Measurements from ENCODE around the gene EMB. TPM values are rescaled to one million over a fixed set of nuclear protein-coding genes. Genes with fewer than 3 reads are reported as not detected.
A peak's percentile ranks its signal among the peaks of the same experiment; 100 is the strongest.
"Not testable (repeated sequence)": the region's sequence is repeated elsewhere in the genome, so short reads cannot be mapped to it uniquely, and the experiment has no call there.

The EMB gene
- total and polyA plus RNA-seq, 2 experiments from 2014 or later, result 8.0 to 9.8 TPM

DNA sequence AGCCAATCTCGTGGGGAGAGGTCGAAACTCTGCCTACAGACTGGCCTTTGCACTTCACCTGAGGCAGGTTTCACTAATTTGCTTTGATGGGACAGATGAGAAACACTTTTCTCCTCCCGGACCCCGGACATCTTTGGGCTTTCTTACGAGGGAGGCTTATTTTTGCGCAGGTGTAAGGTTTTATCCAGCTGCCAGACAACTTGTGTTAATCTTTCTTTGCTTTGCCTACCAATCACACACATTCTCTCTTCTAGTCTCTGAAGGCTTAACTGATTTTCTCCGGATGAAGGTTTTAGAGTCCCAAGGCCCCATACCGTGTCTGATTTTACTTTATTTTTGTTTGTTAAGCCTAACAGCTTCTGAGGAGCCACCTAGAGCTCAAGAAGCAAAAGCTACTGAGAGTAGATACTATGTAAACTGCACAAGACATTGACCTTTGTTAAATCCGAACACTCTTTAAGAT, 436 bp upstream of the EMB start:
- no peaks in the 10 kb centered on the region for H3K79me2 ChIP-seq
- H3K9me2 ChIP-seq (replicated peaks; ENCODE audit: insufficient read depth), result no peaks in the 10 kb centered on the region
- H3K4me1 ChIP-seq (ENCODE audit: insufficient read depth), result no peaks in the 10 kb centered on the region
- peak overlapping the region; percentile 91 for H3K4me2 ChIP-seq
- H2AFZ ChIP-seq, result peak overlapping the region; percentile 99
- H4K20me1 ChIP-seq (ENCODE audit: insufficient read depth, poor library complexity, severe bottlenecking), result no peaks in the 10 kb centered on the region
- no peak for DNase-seq (ENCODE audit: low spot score)
- H3K27ac ChIP-seq, result peak overlapping the region; percentile 38
- peak overlapping the region; percentile 79 for H3K4me3 ChIP-seq
- TF ChIP-seq, protein P1, sequence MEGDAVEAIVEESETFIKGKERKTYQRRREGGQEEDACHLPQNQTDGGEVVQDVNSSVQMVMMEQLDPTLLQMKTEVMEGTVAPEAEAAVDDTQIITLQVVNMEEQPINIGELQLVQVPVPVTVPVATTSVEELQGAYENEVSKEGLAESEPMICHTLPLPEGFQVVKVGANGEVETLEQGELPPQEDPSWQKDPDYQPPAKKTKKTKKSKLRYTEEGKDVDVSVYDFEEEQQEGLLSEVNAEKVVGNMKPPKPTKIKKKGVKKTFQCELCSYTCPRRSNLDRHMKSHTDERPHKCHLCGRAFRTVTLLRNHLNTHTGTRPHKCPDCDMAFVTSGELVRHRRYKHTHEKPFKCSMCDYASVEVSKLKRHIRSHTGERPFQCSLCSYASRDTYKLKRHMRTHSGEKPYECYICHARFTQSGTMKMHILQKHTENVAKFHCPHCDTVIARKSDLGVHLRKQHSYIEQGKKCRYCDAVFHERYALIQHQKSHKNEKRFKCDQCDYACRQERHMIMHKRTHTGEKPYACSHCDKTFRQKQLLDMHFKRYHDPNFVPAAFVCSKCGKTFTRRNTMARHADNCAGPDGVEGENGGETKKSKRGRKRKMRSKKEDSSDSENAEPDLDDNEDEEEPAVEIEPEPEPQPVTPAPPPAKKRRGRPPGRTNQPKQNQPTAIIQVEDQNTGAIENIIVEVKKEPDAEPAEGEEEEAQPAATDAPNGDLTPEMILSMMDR (IDR thresholded peaks at IDR 0.05; ENCODE audit: poor library complexity), result no peak
- TF ChIP-seq EZH2 (IDR thresholded peaks at IDR 0.05; ENCODE audit: borderline replicate concordance) (no peak), EZH2phosphoT487 (IDR thresholded peaks at IDR 0.05; ENCODE audit: low read depth, severe bottlenecking, unreplicated experiment) (no peak)
- no peaks in the 10 kb centered on the region for H3K36me3 ChIP-seq (replicated peaks; ENCODE audit: insufficient read depth, low read depth)
- no peaks in the 10 kb centered on the region for H3K27me3 ChIP-seq
- WGBS (ENCODE audit: low lambda C conversion rate, missing lambda C conversion rate), result 14% methylated on average over 9 of the region's 9 CpGs
- H3K9me3 ChIP-seq (ENCODE audit: low read depth), result no peaks in the 10 kb centered on the region

DNA sequence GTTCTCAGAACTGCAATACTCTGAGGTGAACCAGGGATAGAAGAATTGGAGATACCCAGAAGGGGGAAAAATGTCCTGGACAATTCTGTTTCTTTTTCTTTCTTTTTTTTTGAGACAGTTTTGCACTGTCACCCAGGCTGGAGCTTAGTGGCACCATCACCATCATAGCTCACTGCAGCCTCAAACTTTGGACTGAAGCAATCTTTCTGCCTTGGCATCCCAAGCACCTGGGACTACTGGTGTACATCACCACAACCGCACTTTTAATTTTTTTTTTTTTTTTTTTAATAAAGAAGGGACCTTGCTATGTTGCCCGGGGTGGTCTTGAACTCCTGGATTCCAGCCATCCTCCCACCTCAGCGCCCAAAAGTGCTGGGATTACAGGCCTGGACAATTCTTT, 1.9 kb downstream of the EMB start:
- 84% methylated on average over 3 of the region's 3 CpGs for WGBS (ENCODE audit: low lambda C conversion rate, missing lambda C conversion rate)
- H3K4me2 ChIP-seq, result no peak overlapping the region
- H3K27ac ChIP-seq, result no peak overlapping the region

DNA sequence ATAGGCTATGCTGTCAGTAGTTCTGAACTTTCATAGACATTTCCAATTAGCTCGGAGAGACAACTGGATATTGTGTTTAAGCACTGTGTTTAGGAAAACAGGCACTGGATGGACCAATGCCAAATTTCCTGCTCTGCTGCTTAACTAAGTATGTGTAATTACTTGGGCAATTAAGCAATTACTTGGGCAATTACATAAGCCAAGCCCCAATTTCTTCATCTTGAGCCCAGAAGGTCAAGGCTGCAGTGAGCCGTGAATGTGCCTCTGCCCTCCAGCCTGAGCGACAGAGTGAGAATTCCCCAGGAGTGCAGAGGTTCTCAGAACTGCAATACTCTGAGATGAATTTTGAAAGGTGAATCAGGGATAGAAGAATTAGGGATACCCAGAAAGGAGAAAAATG, 3.0 kb downstream of the EMB start:
- H3K9me2 ChIP-seq (replicated peaks; ENCODE audit: insufficient read depth); H3K4me1 ChIP-seq (ENCODE audit: insufficient read depth); H3K79me2 ChIP-seq; H3K4me2 ChIP-seq; H3K4me3 ChIP-seq; H3K27ac ChIP-seq; H4K20me1 ChIP-seq (ENCODE audit: insufficient read depth, poor library complexity, severe bottlenecking); H3K9me3 ChIP-seq (ENCODE audit: low read depth); H3K27me3 ChIP-seq; H3K36me3 ChIP-seq (replicated peaks; ENCODE audit: insufficient read depth, low read depth); H2AFZ ChIP-seq; DNase-seq (ENCODE audit: low spot score): not testable (repeated sequence)
- 76% methylated on average over 3 of the region's 3 CpGs for WGBS (ENCODE audit: low lambda C conversion rate, missing lambda C conversion rate)

More for the DNA sequence above, 1.9 kb downstream of the EMB start:
- Histone ChIP-seq H3K9me2 (replicated peaks; ENCODE audit: insufficient read depth) (no peaks in the 10 kb centered on the region), H3K36me3 (replicated peaks; ENCODE audit: insufficient read depth, low read depth) (no peaks in the 10 kb centered on the region), H3K9me3 (ENCODE audit: low read depth) (no peaks in the 10 kb centered on the region), H3K4me1 (ENCODE audit: insufficient read depth) (no peaks in the 10 kb centered on the region), H2AFZ (no peak overlapping the region), H4K20me1 (ENCODE audit: insufficient read depth, poor library complexity, severe bottlenecking) (no peaks in the 10 kb centered on the region), H3K4me3 (no peak overlapping the region), H3K27me3 (no peaks in the 10 kb centered on the region), H3K79me2 (no peaks in the 10 kb centered on the region)
- TF ChIP-seq EZH2phosphoT487 (IDR thresholded peaks at IDR 0.05; ENCODE audit: low read depth, severe bottlenecking, unreplicated experiment) (no peak), EZH2 (IDR thresholded peaks at IDR 0.05; ENCODE audit: borderline replicate concordance) (no peak)
- TF ChIP-seq, protein P1 (IDR thresholded peaks at IDR 0.05; ENCODE audit: poor library complexity), result no peak
- DNase-seq (ENCODE audit: low spot score), result no peak

DNA sequence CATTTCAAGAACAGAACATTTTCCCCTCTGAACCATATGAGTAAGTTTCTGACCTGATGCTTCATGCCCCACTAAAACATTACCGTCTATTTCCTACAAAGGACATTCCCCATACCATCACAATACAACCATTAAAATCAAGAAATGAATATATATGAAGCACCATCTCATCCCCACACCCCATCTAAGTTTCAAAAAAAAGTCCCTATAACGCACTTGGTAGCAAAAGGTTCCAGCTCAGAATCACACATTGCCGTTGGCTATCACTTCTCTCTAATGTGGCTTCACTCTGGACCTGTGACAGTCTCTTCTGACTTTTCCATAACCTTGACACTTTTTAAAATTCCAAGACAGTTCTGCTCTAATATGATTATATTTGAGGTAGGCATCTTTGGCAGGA, 5.9 kb downstream of the EMB start:
- Histone ChIP-seq H3K9me3 (ENCODE audit: low read depth) (no peaks in the 10 kb centered on the region), H3K27me3 (no peaks in the 10 kb centered on the region), H4K20me1 (ENCODE audit: insufficient read depth, poor library complexity, severe bottlenecking) (no peaks in the 10 kb centered on the region), H3K9me2 (replicated peaks; ENCODE audit: insufficient read depth) (no peaks in the 10 kb centered on the region), H2AFZ (no peak overlapping the region), H3K4me1 (ENCODE audit: insufficient read depth) (no peaks in the 10 kb centered on the region), H3K4me3 (no peak overlapping the region), H3K27ac (no peak overlapping the region), H3K36me3 (replicated peaks; ENCODE audit: insufficient read depth, low read depth) (no peaks in the 10 kb centered on the region), H3K4me2 (no peak overlapping the region), H3K79me2 (no peaks in the 10 kb centered on the region)
- WGBS (ENCODE audit: low lambda C conversion rate, missing lambda C conversion rate), result 98% methylated on average over 3 of the region's 3 CpGs
- TF ChIP-seq EZH2phosphoT487 (IDR thresholded peaks at IDR 0.05; ENCODE audit: low read depth, severe bottlenecking, unreplicated experiment), result no peak
- TF ChIP-seq EZH2 (IDR thresholded peaks at IDR 0.05; ENCODE audit: borderline replicate concordance), result no peak
- TF ChIP-seq, protein P1 (IDR thresholded peaks at IDR 0.05; ENCODE audit: poor library complexity), result no peak
- DNase-seq (ENCODE audit: low spot score), result no peak

DNA sequence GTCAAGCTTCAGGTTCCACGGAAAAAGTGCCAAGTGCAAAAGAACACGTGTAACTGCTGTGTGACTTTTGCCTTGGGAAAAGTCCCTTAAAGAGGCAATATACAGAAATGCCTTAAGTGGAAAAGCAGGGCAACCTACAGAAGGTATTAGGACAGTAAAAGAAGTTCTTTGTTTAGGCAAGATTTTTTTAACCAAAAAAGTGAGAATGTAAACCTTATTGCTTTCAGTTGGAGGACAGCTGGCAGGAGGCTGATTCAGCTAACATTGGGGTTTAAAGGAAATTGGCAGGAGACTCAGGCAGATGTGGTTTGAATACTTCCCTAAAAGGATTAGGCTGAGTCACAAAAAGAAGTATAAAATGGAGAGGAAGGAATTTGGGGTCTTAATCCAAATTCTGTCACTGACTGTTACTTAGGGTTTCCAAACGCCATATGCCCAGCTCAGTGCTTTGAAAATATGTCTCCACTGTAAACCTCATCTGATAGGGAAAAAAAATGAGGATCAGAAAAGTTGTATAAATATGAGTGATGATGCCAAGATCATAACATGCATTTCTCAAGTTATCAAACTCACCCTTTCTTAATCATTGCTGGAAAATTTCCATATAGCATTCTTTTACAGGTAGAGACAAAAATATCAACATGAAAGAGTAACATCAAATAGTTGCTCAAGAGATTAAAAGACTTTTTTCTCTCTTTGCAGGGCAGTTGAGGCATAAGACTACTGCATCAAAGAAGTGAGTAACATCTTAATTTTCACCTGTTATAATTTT, 9.8 kb downstream of the EMB start:
- H3K9me2 ChIP-seq (replicated peaks; ENCODE audit: insufficient read depth); DNase-seq (ENCODE audit: low spot score); H4K20me1 ChIP-seq (ENCODE audit: insufficient read depth, poor library complexity, severe bottlenecking); H3K79me2 ChIP-seq; H2AFZ ChIP-seq; H3K9me3 ChIP-seq (ENCODE audit: low read depth); H3K4me3 ChIP-seq; H3K36me3 ChIP-seq (replicated peaks; ENCODE audit: insufficient read depth, low read depth); H3K4me2 ChIP-seq; H3K4me1 ChIP-seq (ENCODE audit: insufficient read depth); H3K27me3 ChIP-seq: not testable (repeated sequence)
- 54% methylated on average over 3 of the region's 3 CpGs for WGBS (ENCODE audit: low lambda C conversion rate, missing lambda C conversion rate)
- peak overlapping the region; percentile 10 for H3K27ac ChIP-seq

DNA sequence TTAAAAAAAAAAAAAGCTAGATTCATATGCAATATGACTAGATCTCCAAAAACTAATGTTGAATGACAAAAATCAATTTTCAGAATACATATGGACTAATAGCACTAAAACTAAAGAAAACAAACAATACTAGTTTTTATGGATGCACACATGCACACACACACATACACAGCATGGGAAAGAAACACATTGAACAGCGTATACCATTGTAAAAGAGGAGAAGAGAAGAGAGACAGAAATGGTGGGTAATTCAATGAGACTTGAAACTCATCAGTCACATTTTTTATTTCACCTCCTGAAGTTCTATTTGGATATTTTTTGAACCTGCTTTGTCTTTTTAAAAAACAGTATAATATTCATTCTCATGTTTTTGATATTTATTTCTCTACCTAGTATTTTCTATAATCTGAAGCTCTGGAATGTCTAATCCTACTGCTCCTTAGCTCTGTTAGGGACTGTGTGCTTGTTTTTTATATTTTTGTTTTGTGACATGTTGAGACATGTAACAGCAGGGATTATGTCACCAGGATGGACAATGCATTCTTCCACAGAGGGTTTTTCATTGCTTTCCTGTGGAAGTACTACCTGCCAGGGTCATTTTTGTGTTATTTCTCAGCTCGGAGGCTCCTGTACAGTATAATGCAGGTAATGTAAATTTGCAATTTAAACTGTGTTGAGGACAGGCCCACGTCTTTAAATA, 17.8 kb downstream of the EMB start:
- H3K36me3 ChIP-seq (replicated peaks; ENCODE audit: insufficient read depth, low read depth); H2AFZ ChIP-seq; H3K4me1 ChIP-seq (ENCODE audit: insufficient read depth); H3K27me3 ChIP-seq; H3K79me2 ChIP-seq; H3K27ac ChIP-seq; H3K9me2 ChIP-seq (replicated peaks; ENCODE audit: insufficient read depth); DNase-seq (ENCODE audit: low spot score); H3K4me3 ChIP-seq; H3K9me3 ChIP-seq (ENCODE audit: low read depth); H4K20me1 ChIP-seq (ENCODE audit: insufficient read depth, poor library complexity, severe bottlenecking); H3K4me2 ChIP-seq: not testable (repeated sequence)
- WGBS (ENCODE audit: low lambda C conversion rate, missing lambda C conversion rate), result 84% methylated on average over 3 of the region's 3 CpGs

All from hepatocyte (in vitro differentiated cells).